NB4 (cell line): ENCODE measurements around the gene SGO1.

Experiments
- MYC ChIP-seq: IDR thresholded peaks from 2 replicates; pipeline ENCODE4 v1.6.1; 2011; ENCODE audit warnings: low read depth, low read length
- POLR2A ChIP-seq: IDR thresholded peaks from 2 replicates; pipeline ENCODE4 v1.6.1; 2011; ENCODE audit warnings: mild to moderate bottlenecking; ENCODE audit not compliant: insufficient read length; ENCODE audit errors: extremely low read depth
- TF ChIP-seq, protein P1 (sequence below): IDR thresholded peaks from one replicate; pipeline ENCODE4 v1.5.1; 2012; ENCODE audit warnings: low read depth, low read length
- TF ChIP-seq, protein P2 (sequence below): IDR thresholded peaks from 2 replicates; pipeline ENCODE4 v1.6.1; 2011; ENCODE audit warnings: low read depth, low read length

DNA sequence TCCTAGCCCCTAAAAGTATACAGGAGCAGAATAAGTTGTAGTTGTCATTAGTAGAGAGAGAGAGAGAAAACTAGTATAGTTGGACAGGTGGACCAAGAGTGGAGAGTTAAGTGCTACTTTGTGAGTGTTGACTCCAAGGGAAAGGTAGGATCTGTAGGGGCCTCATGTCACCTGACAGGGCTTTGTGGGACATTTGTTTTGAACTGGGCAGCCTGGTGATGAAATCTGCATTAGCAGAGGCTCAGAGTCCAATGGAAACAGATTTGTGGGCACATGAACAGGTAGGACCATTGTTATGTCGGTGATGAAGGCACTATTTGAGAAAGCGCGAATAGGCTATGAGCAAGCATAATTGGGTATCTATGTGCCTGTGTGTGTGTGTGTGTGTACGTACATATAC lies 43.5 kb downstream of the SGO1 start:
- TF ChIP-seq, protein P1, sequence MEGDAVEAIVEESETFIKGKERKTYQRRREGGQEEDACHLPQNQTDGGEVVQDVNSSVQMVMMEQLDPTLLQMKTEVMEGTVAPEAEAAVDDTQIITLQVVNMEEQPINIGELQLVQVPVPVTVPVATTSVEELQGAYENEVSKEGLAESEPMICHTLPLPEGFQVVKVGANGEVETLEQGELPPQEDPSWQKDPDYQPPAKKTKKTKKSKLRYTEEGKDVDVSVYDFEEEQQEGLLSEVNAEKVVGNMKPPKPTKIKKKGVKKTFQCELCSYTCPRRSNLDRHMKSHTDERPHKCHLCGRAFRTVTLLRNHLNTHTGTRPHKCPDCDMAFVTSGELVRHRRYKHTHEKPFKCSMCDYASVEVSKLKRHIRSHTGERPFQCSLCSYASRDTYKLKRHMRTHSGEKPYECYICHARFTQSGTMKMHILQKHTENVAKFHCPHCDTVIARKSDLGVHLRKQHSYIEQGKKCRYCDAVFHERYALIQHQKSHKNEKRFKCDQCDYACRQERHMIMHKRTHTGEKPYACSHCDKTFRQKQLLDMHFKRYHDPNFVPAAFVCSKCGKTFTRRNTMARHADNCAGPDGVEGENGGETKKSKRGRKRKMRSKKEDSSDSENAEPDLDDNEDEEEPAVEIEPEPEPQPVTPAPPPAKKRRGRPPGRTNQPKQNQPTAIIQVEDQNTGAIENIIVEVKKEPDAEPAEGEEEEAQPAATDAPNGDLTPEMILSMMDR: no peak
- TF ChIP-seq POLR2A (no peak), MYC (no peak)
- TF ChIP-seq, protein P2, sequence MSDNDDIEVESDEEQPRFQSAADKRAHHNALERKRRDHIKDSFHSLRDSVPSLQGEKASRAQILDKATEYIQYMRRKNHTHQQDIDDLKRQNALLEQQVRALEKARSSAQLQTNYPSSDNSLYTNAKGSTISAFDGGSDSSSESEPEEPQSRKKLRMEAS: no peak
